IMR-90 (cell line): ENCODE measurements around the gene TSACC. TPM values are rescaled to one million over a fixed set of nuclear protein-coding genes. Genes with fewer than 3 reads are reported as not detected.

Experiments used
- ATAC-seq: fragments of 200-7000 bp; cut with Tn5 transposase; 2 replicates; pipeline ENCODE4 v1.9.1; 2020; ENCODE audit warnings: low read depth, mild to moderate bottlenecking, moderate library complexity
- BruUV-seq: library from RNA; stranded (reverse); fragments of 400-500 nt; replicated peaks from 2 replicates; lab custom pipeline; 2021; lab: Mats Ljungman, UMichigan
- CTCF ChIA-PET: fragments of 300-600 bp; formaldehyde crosslinking; extraction: SDS; loops from one replicate; lab custom pipeline; 2021; ENCODE audit warnings: antibody characterized with exemption; lab: Yijun Ruan, JAX
- POLR2A ChIA-PET: fragments of 300-600 bp; sonication (Branson Sonifier 250); formaldehyde crosslinking; loops from one replicate; lab custom pipeline; 2022; ENCODE audit warnings: antibody characterized with exemption; ENCODE audit not compliant: unreplicated experiment; lab: Charles Lee
- DNase-seq: peaks from one replicate; pipeline ENCODE4 v3.0.0; 2013
- H2AFZ ChIP-seq: replicated peaks from 2 replicates; pipeline ENCODE3; 2013; ENCODE audit warnings: low read length, mild to moderate bottlenecking; ENCODE audit not compliant: poor library complexity
- H2AK5ac ChIP-seq: 2 replicates; pipeline ENCODE4 v1.6.1; 2013; ENCODE audit warnings: low read depth, low read length, inconsistent platforms
- H2AK9ac ChIP-seq: replicated peaks from 2 replicates; pipeline ENCODE3; 2013; ENCODE audit warnings: mild to moderate bottlenecking, low read depth, low read length, moderate library complexity; ENCODE audit not compliant: poor library complexity
- H2BK120ac ChIP-seq: 2 replicates; pipeline ENCODE4 v1.6.1; 2013; ENCODE audit warnings: low read depth, low read length, inconsistent platforms
- H2BK15ac ChIP-seq: 3 replicates; pipeline ENCODE4 v1.6.1; 2013; ENCODE audit warnings: low read depth, low read length, inconsistent platforms
- H2BK20ac ChIP-seq: 2 replicates; pipeline ENCODE4 v1.6.1; 2013; ENCODE audit warnings: low read depth, mild to moderate bottlenecking, inconsistent platforms, low read length, moderate library complexity
- H2BK5ac ChIP-seq: 2 replicates; pipeline ENCODE4 v1.6.1; 2013; ENCODE audit warnings: mild to moderate bottlenecking, low read depth, low read length, inconsistent platforms; ENCODE audit not compliant: poor library complexity, severe bottlenecking
- H3K14ac ChIP-seq: replicated peaks from 2 replicates; pipeline ENCODE4 v1.6.1; 2013; ENCODE audit warnings: low read depth, low read length, inconsistent platforms
- H3K18ac ChIP-seq: 2 replicates; pipeline ENCODE4 v1.6.1; 2013; ENCODE audit warnings: low read depth, low read length, control low read depth
- H3K23ac ChIP-seq: 2 replicates; pipeline ENCODE4 v1.6.1; 2013; ENCODE audit warnings: low read depth, low read length, inconsistent platforms
- H3K27ac ChIP-seq: 2 replicates; pipeline ENCODE4 v1.5.1; 2013; ENCODE audit warnings: mild to moderate bottlenecking, control low read depth, low read length; ENCODE audit not compliant: insufficient read depth
- H3K27me3 ChIP-seq: 2 replicates; pipeline ENCODE4 v1.6.1; 2013; ENCODE audit warnings: low read length; ENCODE audit not compliant: control insufficient read depth, insufficient read depth
- H3K36me3 ChIP-seq: 2 replicates; pipeline ENCODE4 v1.6.1; 2013; ENCODE audit warnings: low read length, mixed read lengths; ENCODE audit not compliant: control insufficient read depth, insufficient read depth
- H3K4ac ChIP-seq: 2 replicates; pipeline ENCODE4 v1.6.1; 2013; ENCODE audit warnings: low read depth, low read length, inconsistent platforms
- H3K4me1 ChIP-seq: 2 replicates; pipeline ENCODE4 v1.6.1; 2013; ENCODE audit warnings: low read length, mixed read lengths; ENCODE audit not compliant: control insufficient read depth, insufficient read depth
- H3K4me2 ChIP-seq: 2 replicates; pipeline ENCODE4 v1.6.1; 2013; ENCODE audit warnings: low read depth, mild to moderate bottlenecking, control low read depth, low read length, moderate library complexity
- H3K4me3 ChIP-seq: 2 replicates; pipeline ENCODE4 v1.5.1; 2013; ENCODE audit warnings: low read depth, mild to moderate bottlenecking, control low read depth, low read length, moderate library complexity; ENCODE audit not compliant: insufficient read depth
- H3K56ac ChIP-seq: 2 replicates; pipeline ENCODE4 v1.6.1; 2013; ENCODE audit warnings: low read length, inconsistent platforms; ENCODE audit not compliant: insufficient read depth; ENCODE audit errors: extremely low read depth
- H3K79me1 ChIP-seq, 2 experiments: 2 replicates each; pipeline ENCODE4 v1.6.1; 2013; ENCODE audit warnings: low read length in 2 of 2, inconsistent platforms in 1 of 2, low read depth in 1 of 2
- H3K9ac ChIP-seq: 2 replicates; pipeline ENCODE4 v1.6.1; 2013; ENCODE audit warnings: low read depth, low read length, control low read depth
- H3K9me1 ChIP-seq: 2 replicates; pipeline ENCODE4 v1.6.1; 2013; ENCODE audit warnings: low read length, inconsistent platforms; ENCODE audit not compliant: insufficient read depth
- H3K9me3 ChIP-seq: 2 replicates; pipeline ENCODE4 v1.6.1; 2013; ENCODE audit warnings: low read length; ENCODE audit not compliant: control insufficient read depth, insufficient read depth
- H4K20me1 ChIP-seq: 2 replicates; pipeline ENCODE4 v1.6.1; 2013; ENCODE audit warnings: low read length, inconsistent platforms; ENCODE audit not compliant: insufficient read depth
- H4K5ac ChIP-seq: 2 replicates; pipeline ENCODE4 v1.6.1; 2013; ENCODE audit warnings: mild to moderate bottlenecking, low read depth, low read length, control low read depth
- H4K8ac ChIP-seq, 2 experiments: 2 replicates each; pipeline ENCODE4 v1.6.1; 2013; ENCODE audit warnings: low read depth in 2 of 2, low read length in 2 of 2, control low read depth in 1 of 2, inconsistent platforms in 1 of 2
- H4K91ac ChIP-seq: 2 replicates; pipeline ENCODE4 v1.6.1; 2013; ENCODE audit warnings: low read depth, low read length, inconsistent platforms; ENCODE audit not compliant: insufficient read depth
- BHLHE40 ChIP-seq: fragments of 150-350 bp; IDR thresholded peaks from 2 replicates; pipeline ENCODE4 v1.6.1; 2016; ENCODE audit warnings: mild to moderate bottlenecking, low read depth, low read length
- CEBPB ChIP-seq: IDR thresholded peaks from 2 replicates; pipeline ENCODE4 v1.6.1; 2012; ENCODE audit warnings: low read depth, low read length, improper control_type of control experiment
- CHD1 ChIP-seq: IDR thresholded peaks from 2 replicates; pipeline ENCODE4 v1.6.1; 2012; ENCODE audit warnings: low read depth, low read length, improper control_type of control experiment
- FOS ChIP-seq: fragments of 150-350 bp; IDR thresholded peaks from 2 replicates; pipeline ENCODE4 v1.6.1; 2016; ENCODE audit warnings: low read depth, low read length
- MAFK ChIP-seq: IDR thresholded peaks from 2 replicates; pipeline ENCODE4 v1.6.1; 2012; ENCODE audit warnings: low read depth, low read length, improper control_type of control experiment
- MAZ ChIP-seq: IDR thresholded peaks from 2 replicates; pipeline ENCODE4 v1.6.1; 2012; ENCODE audit warnings: low read depth, mild to moderate bottlenecking, low read length, improper control_type of control experiment, moderate library complexity, borderline replicate concordance
- MXI1 ChIP-seq: IDR thresholded peaks from 2 replicates; pipeline ENCODE4 v1.6.1; 2012; ENCODE audit warnings: low read depth, mild to moderate bottlenecking, low read length, moderate library complexity, borderline replicate concordance
- POLR2A ChIP-seq: IDR thresholded peaks from 2 replicates; pipeline ENCODE4 v1.6.1; 2012; ENCODE audit warnings: mild to moderate bottlenecking, low read depth, low read length
- RAD21 ChIP-seq: IDR thresholded peaks from 2 replicates; pipeline ENCODE4 v1.6.1; 2012; ENCODE audit warnings: low read length, improper control_type of control experiment
- RFX5 ChIP-seq: IDR thresholded peaks from 2 replicates; pipeline ENCODE4 v1.8.0; 2012; ENCODE audit warnings: low read depth, mild to moderate bottlenecking, low read length, moderate library complexity
- SMC3 ChIP-seq: fragments of 150-350 bp; IDR thresholded peaks from 2 replicates; pipeline ENCODE4 v1.6.1; 2016; ENCODE audit warnings: low read depth, mild to moderate bottlenecking, antibody characterized with exemption, low read length, moderate library complexity
- WGBS, 2 experiments: methylation state at CpG; one replicate each; pipeline versions ENCODE4 v1.1.5 to v1.1.7; 2013; ENCODE audit warnings: missing lambda C conversion rate in 2 of 2; ENCODE audit not compliant: insufficient read length in 1 of 2; ENCODE audit errors: extremely low coverage in 2 of 2; 5-methylcytosine and 5-hydroxymethylcytosine counted together
- dilution Hi-C: fragments of 300-500 bp; cut with HindIII; formaldehyde crosslinking; loops from one replicate; pipeline ENCODE4 v1.14.3; 2018; ENCODE audit warnings: low sequenced_read_pairs; ENCODE audit not compliant: unreplicated experiment
- in situ Hi-C: fragments of 300-500 bp; cut with MboI; formaldehyde crosslinking; loops from 3 replicates; pipeline ENCODE4 v1.14.3; 2019; ENCODE audit warnings: low sequenced_read_pairs, inconsistent platforms, mixed read lengths
- intact Hi-C: fragments of 100-400 bp; cut with micrococcal nuclease; formaldehyde crosslinking; loops from 2 replicates; pipeline ENCODE4 v1.10.0; 2022
- polyA plus RNA-seq, 3 experiments: library from polyadenylated mRNA; depleted of rRNA; stranded (reverse); fragments of >200 nt; gene quantifications; 2 replicates each; pipeline ENCODE4 v1.2.3, GENCODE V29; 2012; ENCODE audit warnings: low replicate concordance in 1 of 3
- total RNA-seq: library from RNA; depleted of rRNA; stranded (reverse); fragments of >200 nt; gene quantifications from 2 replicates; pipeline ENCODE4 v1.2.3, GENCODE V29; 2012
- TF ChIP-seq, protein P1 (sequence below): fragments of 150-350 bp; IDR thresholded peaks from 2 replicates; pipeline ENCODE4 v1.6.1; 2016; ENCODE audit warnings: low read depth, mild to moderate bottlenecking, low read length, moderate library complexity, borderline replicate concordance
- TF ChIP-seq, protein P2 (sequence below): conservative IDR thresholded peaks from 2 replicates; pipeline ENCODE4 v1.5.1; 2012; ENCODE audit warnings: mild to moderate bottlenecking, low read depth, low read length, improper control_type of control experiment

TSACC gene
- total and polyA plus RNA-seq, 2 of the 4 experiments (the other 2 are of a cell fraction) = 0.75 TPM; not detected in 1

DNA sequence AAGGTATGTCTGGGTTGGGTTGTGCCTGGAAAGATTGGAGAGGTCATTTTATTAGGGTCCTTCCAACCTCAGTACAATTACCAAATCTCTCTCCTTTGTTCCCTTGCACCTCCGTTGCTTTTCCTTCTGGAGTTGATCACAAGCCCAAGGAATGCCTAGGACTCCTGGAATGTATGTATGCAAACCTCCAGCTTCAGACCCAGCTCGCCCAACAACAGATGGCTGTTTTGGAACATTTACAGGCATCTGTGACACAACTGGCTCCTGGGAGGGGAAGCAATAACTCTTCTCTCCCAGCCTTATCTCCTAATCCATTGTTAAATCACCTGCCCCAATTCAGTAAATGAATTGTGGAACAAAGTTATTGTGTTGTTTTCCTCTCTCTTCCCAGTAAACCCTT lies 8.3 kb downstream of the TSACC start:
- no peaks in the 10 kb centered on the region for H4K20me1 ChIP-seq
- no peak overlapping the region for H4K8ac ChIP-seq
- no peak overlapping the region for H4K5ac ChIP-seq
- no peak overlapping the region for H3K14ac ChIP-seq
- no peak overlapping the region for H4K91ac ChIP-seq
- H3K9me3 ChIP-seq = no peaks in the 10 kb centered on the region
- BruUV-seq = no TSS peak
- H3K4me1 ChIP-seq = 0 out of 2 replicates have a peak, but pooled peaks cover 2% of the 10 kb centered on the region
- H2AK5ac ChIP-seq = no peak overlapping the region
- no peak overlapping the region for H2BK120ac ChIP-seq
- intact Hi-C loops (no loop called here), dilution Hi-C loops (no loop called here), in situ Hi-C loops (no loop called here)
- WGBS, 2 experiments = 0% methylated on average over 1 of the region's 2 CpGs; no CpG with 5 or more reads in 1 of the 2 experiments
- no peak overlapping the region for H3K18ac ChIP-seq
- no peak overlapping the region for H3K23ac ChIP-seq
- H3K79me1 ChIP-seq = no peaks in the 10 kb centered on the region
- H3K4ac ChIP-seq = no peak overlapping the region
- H3K9ac ChIP-seq = no peak overlapping the region
- no peak overlapping the region for H2BK5ac ChIP-seq
- no peak overlapping the region for H2AK9ac ChIP-seq
- 0 out of 2 replicates have a peak, but pooled peaks cover 4% of the 10 kb centered on the region for H3K9me1 ChIP-seq
- H2BK15ac ChIP-seq = no peak overlapping the region
- H3K4me3 ChIP-seq = no peak overlapping the region
- peaks cover 41% of the 10 kb centered on the region for H3K27me3 ChIP-seq
- ATAC-seq (peak; percentile 82), DNase-seq (peak; percentile 55)
- TF ChIP-seq MXI1 (no peak), RFX5 (no peak), MAZ (no peak), SMC3 (no peak), MAFK (no peak), CHD1 (no peak), POLR2A (no peak), BHLHE40 (no peak), CEBPB (no peak), RAD21 (no peak), FOS (no peak)
- TF ChIP-seq, protein P1, sequence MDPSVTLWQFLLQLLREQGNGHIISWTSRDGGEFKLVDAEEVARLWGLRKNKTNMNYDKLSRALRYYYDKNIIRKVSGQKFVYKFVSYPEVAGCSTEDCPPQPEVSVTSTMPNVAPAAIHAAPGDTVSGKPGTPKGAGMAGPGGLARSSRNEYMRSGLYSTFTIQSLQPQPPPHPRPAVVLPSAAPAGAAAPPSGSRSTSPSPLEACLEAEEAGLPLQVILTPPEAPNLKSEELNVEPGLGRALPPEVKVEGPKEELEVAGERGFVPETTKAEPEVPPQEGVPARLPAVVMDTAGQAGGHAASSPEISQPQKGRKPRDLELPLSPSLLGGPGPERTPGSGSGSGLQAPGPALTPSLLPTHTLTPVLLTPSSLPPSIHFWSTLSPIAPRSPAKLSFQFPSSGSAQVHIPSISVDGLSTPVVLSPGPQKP = no peak
- TF ChIP-seq, protein P2, sequence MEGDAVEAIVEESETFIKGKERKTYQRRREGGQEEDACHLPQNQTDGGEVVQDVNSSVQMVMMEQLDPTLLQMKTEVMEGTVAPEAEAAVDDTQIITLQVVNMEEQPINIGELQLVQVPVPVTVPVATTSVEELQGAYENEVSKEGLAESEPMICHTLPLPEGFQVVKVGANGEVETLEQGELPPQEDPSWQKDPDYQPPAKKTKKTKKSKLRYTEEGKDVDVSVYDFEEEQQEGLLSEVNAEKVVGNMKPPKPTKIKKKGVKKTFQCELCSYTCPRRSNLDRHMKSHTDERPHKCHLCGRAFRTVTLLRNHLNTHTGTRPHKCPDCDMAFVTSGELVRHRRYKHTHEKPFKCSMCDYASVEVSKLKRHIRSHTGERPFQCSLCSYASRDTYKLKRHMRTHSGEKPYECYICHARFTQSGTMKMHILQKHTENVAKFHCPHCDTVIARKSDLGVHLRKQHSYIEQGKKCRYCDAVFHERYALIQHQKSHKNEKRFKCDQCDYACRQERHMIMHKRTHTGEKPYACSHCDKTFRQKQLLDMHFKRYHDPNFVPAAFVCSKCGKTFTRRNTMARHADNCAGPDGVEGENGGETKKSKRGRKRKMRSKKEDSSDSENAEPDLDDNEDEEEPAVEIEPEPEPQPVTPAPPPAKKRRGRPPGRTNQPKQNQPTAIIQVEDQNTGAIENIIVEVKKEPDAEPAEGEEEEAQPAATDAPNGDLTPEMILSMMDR = no peak
- no peak overlapping the region for H3K56ac ChIP-seq
- CTCF ChIA-PET = interaction anchor here (0.6 to 1.0 kb wide), 2 partner anchors 32 to 100 kb away, joined by 3 to 4 read pairs; no protein-coding TSS in a partner anchor
- no peaks in the 10 kb centered on the region for H3K36me3 ChIP-seq
- no peak overlapping the region for H2BK20ac ChIP-seq
- no peak overlapping the region for H3K4me2 ChIP-seq
- POLR2A ChIA-PET = no interaction called here
- H3K27ac ChIP-seq = no peak overlapping the region
- no peak overlapping the region for H2AFZ ChIP-seq
